D721Med (cell line): Measurements from ENCODE around the gene SERINC4.

Experiments used
- DNase-seq: peaks from one replicate; pipeline ENCODE4 v3.0.0; 2011; ENCODE audit warnings: low spot score; ENCODE audit not compliant: insufficient read length
- FAIRE-seq: peaks from 2 replicates; lab custom pipeline; 2011; peaks lifted over from hg19 to GRCh38; lab: Jason Lieb, UNC
- CTCF ChIP-seq: IDR thresholded peaks from 2 replicates; pipeline ENCODE4 v1.5.1; 2012; ENCODE audit warnings: mild to moderate bottlenecking, control low read depth; ENCODE audit not compliant: insufficient read depth; ENCODE audit errors: missing control alignments

SERINC4 gene

GRCh38 chr15:43799209-43799944, 643 bp downstream of the SERINC4 start:
- no peak for TF ChIP-seq CTCF
- FAIRE-seq: no peak
- no peak for DNase-seq

GRCh38 chr15:43796566-43796965, 3.5 kb downstream of the SERINC4 start:
- FAIRE-seq (no peak), DNase-seq (no peak)
- no peak for TF ChIP-seq CTCF

GRCh38 chr15:43795997-43796396, 4.0 kb downstream of the SERINC4 start:
- DNase-seq (no peak), FAIRE-seq (no peak)
- no peak for TF ChIP-seq CTCF

DNA sequence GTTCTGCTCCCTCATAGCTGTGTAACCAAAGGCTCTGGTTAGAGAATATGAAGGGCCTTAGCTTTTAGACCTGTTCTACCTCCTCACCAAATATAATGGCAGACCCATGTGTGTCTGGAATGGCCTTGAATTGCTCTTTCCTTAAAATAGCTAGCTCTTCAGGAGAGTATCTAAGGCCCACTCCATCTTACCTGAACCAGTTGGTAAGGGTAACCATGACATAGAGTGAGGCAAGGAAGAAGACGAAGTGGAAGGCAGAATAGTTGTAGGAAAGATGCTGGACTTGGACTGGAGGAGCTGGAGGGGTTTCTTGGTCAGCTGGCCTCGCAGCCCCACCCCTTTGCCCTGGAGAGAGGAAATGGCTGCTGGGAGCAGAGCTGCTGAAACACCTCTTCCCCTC, 4.8 kb downstream of the SERINC4 start:
- DNase-seq (no peak), FAIRE-seq (no peak)
- no peak for TF ChIP-seq CTCF

- FAIRE-seq: no peak
- DNase-seq: no peak
- no peak for TF ChIP-seq CTCF
Measured at GRCh38 chr15:43794269-43795037, 5.6 kb downstream of the SERINC4 start.

DNA sequence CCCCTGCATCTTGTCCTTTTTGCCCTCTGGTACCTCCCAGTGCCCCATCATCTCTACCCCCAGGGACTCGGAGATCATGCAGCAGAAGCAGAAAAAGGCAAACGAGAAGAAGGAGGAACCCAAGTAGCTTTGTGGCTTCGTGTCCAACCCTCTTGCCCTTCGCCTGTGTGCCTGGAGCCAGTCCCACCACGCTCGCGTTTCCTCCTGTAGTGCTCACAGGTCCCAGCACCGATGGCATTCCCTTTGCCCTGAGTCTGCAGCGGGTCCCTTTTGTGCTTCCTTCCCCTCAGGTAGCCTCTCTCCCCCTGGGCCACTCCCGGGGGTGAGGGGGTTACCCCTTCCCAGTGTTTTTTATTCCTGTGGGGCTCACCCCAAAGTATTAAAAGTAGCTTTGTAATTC, 6.4 kb downstream of the SERINC4 start:
- DNase-seq (no peak), FAIRE-seq (no peak)
- TF ChIP-seq CTCF: no peak
